GM13977 (cell line): ENCODE data around the gene HIC1.

ENCODE experiments used
- DNase-seq: peaks from one replicate; pipeline ENCODE4 v3.0.0; 2012; ENCODE audit warnings: low spot score
- CTCF ChIP-seq: IDR thresholded peaks from 2 replicates; pipeline ENCODE4 v1.5.1; 2012; ENCODE audit warnings: mild to moderate bottlenecking, control low read depth; ENCODE audit not compliant: insufficient read depth; ENCODE audit errors: extremely low read depth, missing control alignments
- in situ Hi-C: fragments of 300-500 bp; cut with MboI; formaldehyde crosslinking; loops from one replicate; pipeline ENCODE4 v1.12.0; 2022; ENCODE audit warnings: low sequenced_read_pairs, low pct_unique_long_range_greater_than_20kb, mixed read lengths, inconsistent platforms; ENCODE audit not compliant: unreplicated experiment

Gene HIC1

GRCh38 chr17:2033153-2033552 is 21.8 kb upstream of the HIC1 start:
- no peak for DNase-seq
- in situ Hi-C loops, result loop anchor here (25.0 kb wide), 1 partner anchor 321 kb away; the partner anchor contains the start of genes TLCD2 and WDR81
- no peak for TF ChIP-seq CTCF

GRCh38 chr17:2034157-2034556 is 20.7 kb upstream of the HIC1 start:
- no peak for DNase-seq
- no peak for TF ChIP-seq CTCF
- in situ Hi-C loops, result loop anchor here (25.0 kb wide), 1 partner anchor 322 kb away; the partner anchor contains the start of genes TLCD2 and WDR81

- in situ Hi-C loops, result loop anchor here (25.0 kb wide), 1 partner anchor 323 kb away; the partner anchor contains the start of genes TLCD2 and WDR81
- TF ChIP-seq CTCF, result no peak
- no peak for DNase-seq
Observed at GRCh38 chr17:2034806-2035540, 19.9 kb upstream of the HIC1 start.

- in situ Hi-C loops, result loop anchor here (25.0 kb wide), 1 partner anchor 324 kb away; the partner anchor contains the start of genes TLCD2 and WDR81
- no peak for DNase-seq
- TF ChIP-seq CTCF, result no peak
Observed at GRCh38 chr17:2035541-2036488, 19.1 kb upstream of the HIC1 start.

- DNase-seq, result no peak
- in situ Hi-C loops, result loop anchor here (25.0 kb wide), 1 partner anchor 325 kb away; the partner anchor contains the start of genes TLCD2 and WDR81
- TF ChIP-seq CTCF, result no peak
Observed at GRCh38 chr17:2037155-2037554, 17.7 kb upstream of the HIC1 start.

GRCh38 chr17:2040219-2040827 is 14.6 kb upstream of the HIC1 start:
- DNase-seq, result no peak
- in situ Hi-C loops, result loop anchor here (25.0 kb wide), 1 partner anchor 328 kb away; the partner anchor contains the start of genes TLCD2 and WDR81
- TF ChIP-seq CTCF, result no peak
